Measurements from ENCODE around the gene OR2S2. TPM values are rescaled to one million over a fixed set of nuclear protein-coding genes. Genes with fewer than 3 reads are reported as not detected.

Gene OR2S2, protein sequence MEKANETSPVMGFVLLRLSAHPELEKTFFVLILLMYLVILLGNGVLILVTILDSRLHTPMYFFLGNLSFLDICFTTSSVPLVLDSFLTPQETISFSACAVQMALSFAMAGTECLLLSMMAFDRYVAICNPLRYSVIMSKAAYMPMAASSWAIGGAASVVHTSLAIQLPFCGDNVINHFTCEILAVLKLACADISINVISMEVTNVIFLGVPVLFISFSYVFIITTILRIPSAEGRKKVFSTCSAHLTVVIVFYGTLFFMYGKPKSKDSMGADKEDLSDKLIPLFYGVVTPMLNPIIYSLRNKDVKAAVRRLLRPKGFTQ
- total RNA-seq (2021; ENCODE audit: unreplicated experiment) (not detected), Bru-seq, nascent RNA (not detected), BruChase-seq, experiment 1, labeled RNA remaining after a 2-hour chase (not detected), BruChase-seq, experiment 2, labeled RNA remaining after a 6-hour chase (not detected)
- polyA plus RNA-seq (2012; ENCODE audit: insufficient read length) = not detected
- long read RNA-seq = 0 reads

DNA sequence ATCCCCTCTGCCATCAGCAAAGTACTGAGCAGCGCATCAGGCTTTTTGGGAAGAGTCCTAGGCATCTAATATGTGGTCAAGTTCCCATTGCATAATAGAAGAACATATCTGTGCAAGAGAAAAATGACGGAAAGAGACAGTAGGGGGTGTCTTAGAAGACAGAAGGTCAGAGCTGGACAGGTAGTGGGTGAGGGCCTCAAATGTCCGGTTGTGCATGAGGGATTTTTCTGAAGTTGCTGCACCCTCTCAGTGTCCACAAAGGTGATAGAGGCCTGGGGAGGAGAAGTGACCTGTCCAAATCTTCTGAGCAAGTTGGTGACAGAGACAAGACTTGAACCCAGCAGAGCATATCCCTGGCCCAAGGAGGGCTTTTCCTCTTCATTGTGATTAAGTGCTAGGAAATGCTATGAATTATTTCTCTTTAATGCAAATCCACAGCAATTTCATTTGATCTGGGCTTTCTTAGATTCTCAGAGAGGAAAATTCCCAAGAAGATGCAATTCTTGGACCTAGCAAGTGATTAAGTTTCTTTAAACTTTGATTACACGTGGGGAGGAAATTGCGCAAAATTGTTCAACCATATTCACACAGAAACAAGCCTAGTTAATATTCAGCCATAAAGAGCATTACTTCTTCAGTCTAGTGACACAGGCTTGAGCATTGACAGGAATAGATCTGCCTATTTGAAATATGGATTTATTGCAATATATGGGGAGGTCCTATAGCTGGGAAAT is at the start of gene OR2S2:
TSS of gene OR2S2 (minus strand) at position 51 of the 734 bp plus-strand sequence. CDS start 56 bp downstream, outside the sequence.
- ChIA-PET CTCF (interaction anchor here (1.0 to 1.1 kb wide), 2 partner anchors 13 to 65 kb away, joined by 3 to 4 read pairs; no protein-coding TSS in a partner anchor), POLR2A (no interaction called here)
- no peak within 1 kb of the TSS for H3K27ac ChIP-seq (ENCODE audit: low read length)
- no peak within 1 kb of the TSS for H3K4me3 ChIP-seq (ENCODE audit: low read depth in 2 of 2, low read length in 2 of 2)
- H3K9me3 ChIP-seq (ENCODE audit: control insufficient read depth, insufficient read depth, low read depth, low read length) = no peaks in the 10 kb centered on the region
- ATAC-seq = no peak
- no peaks in the 10 kb centered on the region for H3K4me1 ChIP-seq (ENCODE audit: control insufficient read depth, insufficient read depth, low read length)
- intact Hi-C loops (cut with micrococcal nuclease; ENCODE audit: unreplicated experiment) = no loop called here
- no peaks in the 10 kb centered on the region for H3K36me3 ChIP-seq (ENCODE audit: control insufficient read depth, insufficient read depth, low read length)
- no TSS peak for BruUV-seq (replicated peaks)
- TF ChIP-seq SIN3A (IDR thresholded peaks at IDR 0.05; ENCODE audit: borderline replicate concordance, insufficient read depth, low read depth, low read length) (no peak), POLR2AphosphoS5 (IDR thresholded peaks at IDR 0.05; ENCODE audit: low read depth, low read length) (no peak), TCF7L2 (IDR thresholded peaks at IDR 0.05; ENCODE audit: low read depth, low read length) (no peak)
- TF ChIP-seq, protein P1, sequence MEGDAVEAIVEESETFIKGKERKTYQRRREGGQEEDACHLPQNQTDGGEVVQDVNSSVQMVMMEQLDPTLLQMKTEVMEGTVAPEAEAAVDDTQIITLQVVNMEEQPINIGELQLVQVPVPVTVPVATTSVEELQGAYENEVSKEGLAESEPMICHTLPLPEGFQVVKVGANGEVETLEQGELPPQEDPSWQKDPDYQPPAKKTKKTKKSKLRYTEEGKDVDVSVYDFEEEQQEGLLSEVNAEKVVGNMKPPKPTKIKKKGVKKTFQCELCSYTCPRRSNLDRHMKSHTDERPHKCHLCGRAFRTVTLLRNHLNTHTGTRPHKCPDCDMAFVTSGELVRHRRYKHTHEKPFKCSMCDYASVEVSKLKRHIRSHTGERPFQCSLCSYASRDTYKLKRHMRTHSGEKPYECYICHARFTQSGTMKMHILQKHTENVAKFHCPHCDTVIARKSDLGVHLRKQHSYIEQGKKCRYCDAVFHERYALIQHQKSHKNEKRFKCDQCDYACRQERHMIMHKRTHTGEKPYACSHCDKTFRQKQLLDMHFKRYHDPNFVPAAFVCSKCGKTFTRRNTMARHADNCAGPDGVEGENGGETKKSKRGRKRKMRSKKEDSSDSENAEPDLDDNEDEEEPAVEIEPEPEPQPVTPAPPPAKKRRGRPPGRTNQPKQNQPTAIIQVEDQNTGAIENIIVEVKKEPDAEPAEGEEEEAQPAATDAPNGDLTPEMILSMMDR (IDR thresholded peaks at IDR 0.05) = no peak
- TF ChIP-seq, protein P2, sequence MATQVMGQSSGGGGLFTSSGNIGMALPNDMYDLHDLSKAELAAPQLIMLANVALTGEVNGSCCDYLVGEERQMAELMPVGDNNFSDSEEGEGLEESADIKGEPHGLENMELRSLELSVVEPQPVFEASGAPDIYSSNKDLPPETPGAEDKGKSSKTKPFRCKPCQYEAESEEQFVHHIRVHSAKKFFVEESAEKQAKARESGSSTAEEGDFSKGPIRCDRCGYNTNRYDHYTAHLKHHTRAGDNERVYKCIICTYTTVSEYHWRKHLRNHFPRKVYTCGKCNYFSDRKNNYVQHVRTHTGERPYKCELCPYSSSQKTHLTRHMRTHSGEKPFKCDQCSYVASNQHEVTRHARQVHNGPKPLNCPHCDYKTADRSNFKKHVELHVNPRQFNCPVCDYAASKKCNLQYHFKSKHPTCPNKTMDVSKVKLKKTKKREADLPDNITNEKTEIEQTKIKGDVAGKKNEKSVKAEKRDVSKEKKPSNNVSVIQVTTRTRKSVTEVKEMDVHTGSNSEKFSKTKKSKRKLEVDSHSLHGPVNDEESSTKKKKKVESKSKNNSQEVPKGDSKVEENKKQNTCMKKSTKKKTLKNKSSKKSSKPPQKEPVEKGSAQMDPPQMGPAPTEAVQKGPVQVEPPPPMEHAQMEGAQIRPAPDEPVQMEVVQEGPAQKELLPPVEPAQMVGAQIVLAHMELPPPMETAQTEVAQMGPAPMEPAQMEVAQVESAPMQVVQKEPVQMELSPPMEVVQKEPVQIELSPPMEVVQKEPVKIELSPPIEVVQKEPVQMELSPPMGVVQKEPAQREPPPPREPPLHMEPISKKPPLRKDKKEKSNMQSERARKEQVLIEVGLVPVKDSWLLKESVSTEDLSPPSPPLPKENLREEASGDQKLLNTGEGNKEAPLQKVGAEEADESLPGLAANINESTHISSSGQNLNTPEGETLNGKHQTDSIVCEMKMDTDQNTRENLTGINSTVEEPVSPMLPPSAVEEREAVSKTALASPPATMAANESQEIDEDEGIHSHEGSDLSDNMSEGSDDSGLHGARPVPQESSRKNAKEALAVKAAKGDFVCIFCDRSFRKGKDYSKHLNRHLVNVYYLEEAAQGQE (IDR thresholded peaks at IDR 0.05; ENCODE audit: insufficient read depth in 1 of 2, low read depth in 2 of 2, low read length in 1 of 2) = no peak
- in situ Hi-C loops (cut with HindIII; ENCODE audit: low pct_unique_long_range_greater_than_20kb, low sequenced_read_pairs) = no loop called here
- peaks cover 16% of the 10 kb centered on the region for H3K27me3 ChIP-seq (ENCODE audit: control insufficient read depth, insufficient read depth, low read length)
- no peak for DNase-seq (ENCODE audit: low read depth, low spot score)

DNA sequence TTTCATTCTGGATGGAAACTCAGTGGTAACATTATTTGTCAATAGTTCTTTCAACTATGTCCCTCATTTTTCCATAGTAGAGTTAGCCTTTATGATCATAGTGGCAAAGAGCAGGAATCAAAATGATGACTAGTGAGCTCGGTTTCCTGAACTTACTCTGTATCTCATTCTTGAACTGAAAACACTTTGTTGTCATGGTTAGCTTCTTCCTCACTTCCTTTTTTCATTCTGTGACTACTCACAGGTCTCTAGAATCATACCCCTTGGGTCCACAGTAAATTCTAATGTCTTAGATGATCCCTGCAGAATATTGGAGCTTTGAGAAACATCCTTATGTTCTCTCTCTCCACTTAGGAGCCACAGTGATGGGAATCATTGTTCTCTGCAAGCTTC is 49.4 kb upstream of the OR2S2 start:
- H3K4me3 ChIP-seq (ENCODE audit: low read depth in 2 of 2, low read length in 2 of 2) = no peak overlapping the region
- POLR2A ChIA-PET = interaction anchor here (0.6 kb wide), 2 partner anchors 13 to 170 kb away, joined by 5 to 8 read pairs; no protein-coding TSS in a partner anchor
- no peaks in the 10 kb centered on the region for H3K4me1 ChIP-seq (ENCODE audit: control insufficient read depth, insufficient read depth, low read length)
- CTCF ChIA-PET = interaction anchor here (2.3 kb wide), 1 partner anchor 17 kb away, joined by 34 read pairs; no protein-coding TSS in a partner anchor
- DNase-seq (ENCODE audit: low read depth, low spot score) (no peak), ATAC-seq (no peak)
- intact Hi-C loops (cut with micrococcal nuclease; ENCODE audit: unreplicated experiment) (no loop called here), in situ Hi-C loops (cut with HindIII; ENCODE audit: low pct_unique_long_range_greater_than_20kb, low sequenced_read_pairs) (no loop called here)
- no TSS peak for BruUV-seq (replicated peaks)
- TF ChIP-seq SIN3A (IDR thresholded peaks at IDR 0.05; ENCODE audit: borderline replicate concordance, insufficient read depth, low read depth, low read length) (no peak), TCF7L2 (IDR thresholded peaks at IDR 0.05; ENCODE audit: low read depth, low read length) (no peak), POLR2AphosphoS5 (IDR thresholded peaks at IDR 0.05; ENCODE audit: low read depth, low read length) (no peak)
- TF ChIP-seq, protein P2 (IDR thresholded peaks at IDR 0.05; ENCODE audit: insufficient read depth in 1 of 2, low read depth in 2 of 2, low read length in 1 of 2) = no peak
- TF ChIP-seq, protein P1 (IDR thresholded peaks at IDR 0.05) = no peak
- no peaks in the 10 kb centered on the region for H3K36me3 ChIP-seq (ENCODE audit: control insufficient read depth, insufficient read depth, low read length)
- no peak overlapping the region for H3K27ac ChIP-seq (ENCODE audit: low read length)
- H3K9me3 ChIP-seq (ENCODE audit: control insufficient read depth, insufficient read depth, low read depth, low read length) = no peaks in the 10 kb centered on the region
- H3K27me3 ChIP-seq (ENCODE audit: control insufficient read depth, insufficient read depth, low read length) = peaks cover 73% of the 10 kb centered on the region
